Islet precursor cell (in vitro differentiated cells): ENCODE measurements around the gene ROBO3.

Experiments used
- DNase-seq: peaks from one replicate; pipeline ENCODE4 v3.0.0-alpha.2; 2018

The ROBO3 gene

GRCh38 chr11:124877631-124877909 lies 12.3 kb downstream of the ROBO3 start:
- DNase-seq: no peak

DNA sequence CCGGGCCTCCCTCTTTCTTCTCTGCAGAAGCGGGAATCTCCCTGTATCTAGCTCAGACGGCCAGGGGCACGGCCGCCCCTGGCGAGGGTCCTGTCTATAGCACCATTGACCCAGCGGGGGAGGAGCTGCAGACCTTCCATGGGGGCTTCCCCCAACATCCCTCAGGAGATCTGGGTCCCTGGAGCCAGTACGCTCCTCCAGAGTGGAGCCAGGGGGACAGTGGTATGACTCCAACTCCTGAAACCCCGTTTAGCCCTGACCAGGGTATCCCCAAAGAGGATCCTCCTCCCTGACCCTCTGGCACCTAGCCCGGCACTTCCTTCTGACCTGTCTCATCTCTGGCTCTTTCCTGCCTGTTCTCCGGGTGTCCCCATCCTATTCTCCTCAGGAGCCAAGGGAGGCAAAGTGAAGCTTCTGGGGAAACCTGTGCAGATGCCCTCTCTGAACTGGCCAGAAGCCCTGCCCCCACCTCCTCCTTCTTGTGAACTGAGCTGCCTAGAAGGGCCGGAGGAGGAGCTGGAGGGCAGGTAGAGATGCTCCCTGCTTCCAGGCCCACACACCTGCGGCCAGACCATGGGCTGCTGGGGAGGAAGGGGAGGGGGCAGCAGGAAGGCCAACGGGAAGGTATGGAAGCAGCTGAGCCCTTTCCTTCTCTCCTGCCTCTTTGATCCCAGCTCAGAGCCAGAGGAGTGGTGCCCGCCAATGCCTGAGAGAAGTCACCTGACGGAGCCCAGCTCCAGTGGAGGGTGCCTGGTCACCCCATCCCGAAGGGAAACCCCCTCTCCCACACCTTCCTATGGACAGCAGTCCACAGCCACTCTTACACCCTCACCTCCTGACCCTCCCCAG lies 12.9 kb downstream of the ROBO3 start:
- no peak for DNase-seq

DNA sequence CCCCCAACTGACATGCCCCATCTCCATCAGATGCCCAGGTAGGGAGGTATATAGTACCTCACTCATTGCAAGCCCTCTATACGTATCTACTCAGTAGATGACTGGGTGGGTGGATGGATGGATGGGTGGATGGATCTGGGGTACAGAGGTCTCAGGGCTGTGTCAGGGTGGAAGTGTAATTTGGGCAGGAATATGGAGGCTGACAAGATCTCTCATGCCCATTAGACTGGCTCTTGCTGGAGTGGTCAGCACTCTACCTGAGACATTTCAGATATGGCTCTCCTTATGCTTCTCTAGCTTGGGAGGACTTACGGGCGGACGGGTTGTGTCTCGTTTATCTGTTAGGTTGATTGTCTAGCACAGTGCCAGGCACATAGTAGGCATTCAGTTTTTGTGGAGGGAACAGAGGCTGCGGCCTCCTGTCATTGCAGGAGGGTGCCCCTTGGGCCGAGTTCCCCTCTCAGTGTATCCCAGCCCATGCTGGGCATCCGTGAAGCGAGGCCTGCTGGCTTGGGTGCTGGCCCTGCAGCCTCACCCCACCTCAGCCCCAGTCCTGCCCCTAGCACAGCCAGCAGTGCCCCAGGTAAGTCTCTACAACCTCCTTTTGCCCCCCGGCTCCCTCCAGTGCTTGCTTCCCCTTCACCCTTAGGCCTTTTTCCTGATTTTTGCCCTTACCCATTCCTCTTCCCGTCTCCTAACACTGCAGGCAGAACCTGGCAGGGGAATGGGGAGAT lies 13.7 kb downstream of the ROBO3 start:
- no peak for DNase-seq

GRCh38 chr11:124879493-124880289 lies 14.5 kb downstream of the ROBO3 start:
- peak; percentile 38 for DNase-seq

DNA sequence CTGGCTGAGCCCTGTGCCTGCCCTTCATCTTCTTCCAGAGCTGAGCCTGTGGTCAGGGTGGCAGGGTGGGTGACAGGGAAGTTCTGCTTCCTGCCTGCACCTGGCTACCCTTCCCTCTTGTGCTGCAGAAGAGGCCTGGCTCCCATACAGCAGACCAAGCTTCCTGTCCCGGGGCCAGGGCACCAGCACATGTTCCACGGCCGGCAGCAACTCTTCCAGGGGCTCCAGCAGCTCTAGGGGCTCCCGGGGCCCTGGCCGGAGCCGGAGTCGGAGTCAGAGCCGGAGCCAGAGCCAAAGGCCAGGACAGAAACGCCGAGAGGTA lies 15.0 kb downstream of the ROBO3 start:
- peak; percentile 45 for DNase-seq

DNA sequence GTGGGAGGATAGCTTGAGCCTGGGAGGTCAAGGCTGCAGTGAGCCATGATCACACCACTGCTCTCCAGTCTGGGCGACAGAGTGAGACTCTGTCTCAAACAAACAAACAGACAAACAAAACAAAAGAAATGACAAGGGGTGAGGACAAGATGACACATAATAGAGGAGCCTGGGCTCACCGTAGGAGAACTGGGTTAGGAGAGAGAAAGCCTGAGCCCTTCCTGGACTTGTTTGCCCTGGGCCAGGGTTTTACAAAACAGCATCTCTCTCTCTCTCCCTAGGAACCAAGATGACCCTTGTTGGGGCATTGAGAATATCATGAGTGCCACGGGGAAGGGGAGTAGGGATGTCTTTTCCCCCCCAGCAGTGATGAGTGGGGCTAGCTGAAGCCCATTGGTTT lies 15.7 kb downstream of the ROBO3 start:
- no peak for DNase-seq

DNA sequence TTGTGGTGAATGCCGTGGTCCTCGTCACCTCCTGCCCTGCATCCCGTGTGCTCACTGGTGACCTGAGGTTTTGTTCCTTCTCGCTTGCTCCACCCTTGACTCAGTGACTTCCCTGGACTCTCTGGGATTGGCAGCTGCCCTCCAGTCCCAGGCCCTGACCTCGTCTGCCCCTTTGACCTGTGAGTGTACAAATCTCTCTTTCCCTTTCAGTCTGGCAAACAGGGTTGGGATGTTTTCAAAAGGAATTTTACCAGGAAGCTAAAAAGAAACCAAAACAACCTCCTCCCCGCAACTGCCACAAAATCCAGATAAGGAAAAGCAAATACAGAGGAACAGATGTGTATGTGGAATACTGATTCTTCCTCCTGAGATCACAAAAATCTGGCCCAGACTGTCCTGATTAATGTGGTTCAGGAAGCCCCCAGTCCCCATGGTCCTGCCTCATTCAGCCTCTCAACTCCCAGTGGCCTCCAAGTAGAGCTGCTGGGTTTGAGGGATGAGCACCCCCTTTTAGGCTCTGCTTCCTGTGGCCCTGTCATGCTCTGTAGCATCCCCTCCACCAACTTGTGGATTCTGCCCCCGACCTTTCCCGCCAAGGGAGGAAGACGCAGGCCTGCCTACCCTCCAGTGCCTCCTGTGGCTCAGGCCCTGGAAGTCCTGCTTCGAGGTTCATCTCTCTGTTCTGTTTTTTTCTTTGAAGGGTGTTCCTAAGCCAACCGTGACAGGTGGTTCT lies 17.3 kb downstream of the ROBO3 start:
- DNase-seq: peak; percentile 46

DNA sequence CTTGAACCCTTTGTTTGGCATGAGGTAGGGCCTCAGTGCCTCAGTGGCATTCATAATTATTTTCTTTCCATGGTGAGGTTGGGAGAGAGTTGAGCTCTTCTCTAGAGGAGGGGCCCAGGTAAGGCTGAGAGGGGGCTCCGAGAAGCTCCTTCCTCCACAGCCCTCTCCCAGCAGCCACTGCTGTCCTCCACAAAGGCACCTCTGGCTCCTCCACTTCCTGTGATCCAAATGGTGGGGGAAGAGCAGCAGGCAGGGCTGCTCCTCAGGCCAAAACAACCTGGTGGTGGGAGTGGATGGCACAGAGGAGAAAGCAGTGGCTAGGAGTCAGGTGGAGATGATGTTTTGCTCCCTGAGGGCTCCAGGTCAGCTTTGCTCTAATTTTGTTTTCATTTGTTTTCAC lies 19.1 kb downstream of the ROBO3 start:
- no peak for DNase-seq

DNA sequence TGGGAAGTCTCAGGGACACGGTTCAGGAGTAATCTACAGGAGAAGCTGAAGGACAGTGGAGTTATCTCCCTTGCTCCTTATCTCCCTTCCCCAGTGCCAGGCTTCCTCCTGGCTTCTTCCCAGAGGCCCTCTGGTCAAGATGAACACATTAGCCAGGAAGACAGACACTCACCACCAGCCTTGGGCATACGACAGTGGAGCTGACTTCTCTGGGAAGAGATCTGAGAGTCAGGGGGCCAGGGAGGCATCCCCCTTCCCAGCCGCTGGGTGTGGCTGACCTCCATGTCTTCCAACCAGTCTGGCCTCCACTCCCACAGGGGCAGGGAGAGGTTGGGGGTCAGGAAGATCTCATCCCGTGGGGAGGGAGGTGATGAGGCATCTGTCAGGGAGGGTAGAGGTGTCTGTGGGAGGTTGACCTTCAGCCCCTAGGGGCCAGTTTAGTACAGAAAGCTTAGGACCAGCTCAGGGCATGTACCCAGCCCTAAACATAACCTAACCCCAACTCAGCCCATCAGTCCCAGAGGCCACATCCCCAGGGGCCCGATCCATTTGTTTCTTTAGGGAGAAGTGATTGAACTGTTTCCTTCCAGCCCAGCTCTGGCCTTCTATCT lies 19.7 kb downstream of the ROBO3 start:
- no peak for DNase-seq

GRCh38 chr11:124886476-124886875 lies 21.2 kb downstream of the ROBO3 start:
- no peak for DNase-seq

DNA sequence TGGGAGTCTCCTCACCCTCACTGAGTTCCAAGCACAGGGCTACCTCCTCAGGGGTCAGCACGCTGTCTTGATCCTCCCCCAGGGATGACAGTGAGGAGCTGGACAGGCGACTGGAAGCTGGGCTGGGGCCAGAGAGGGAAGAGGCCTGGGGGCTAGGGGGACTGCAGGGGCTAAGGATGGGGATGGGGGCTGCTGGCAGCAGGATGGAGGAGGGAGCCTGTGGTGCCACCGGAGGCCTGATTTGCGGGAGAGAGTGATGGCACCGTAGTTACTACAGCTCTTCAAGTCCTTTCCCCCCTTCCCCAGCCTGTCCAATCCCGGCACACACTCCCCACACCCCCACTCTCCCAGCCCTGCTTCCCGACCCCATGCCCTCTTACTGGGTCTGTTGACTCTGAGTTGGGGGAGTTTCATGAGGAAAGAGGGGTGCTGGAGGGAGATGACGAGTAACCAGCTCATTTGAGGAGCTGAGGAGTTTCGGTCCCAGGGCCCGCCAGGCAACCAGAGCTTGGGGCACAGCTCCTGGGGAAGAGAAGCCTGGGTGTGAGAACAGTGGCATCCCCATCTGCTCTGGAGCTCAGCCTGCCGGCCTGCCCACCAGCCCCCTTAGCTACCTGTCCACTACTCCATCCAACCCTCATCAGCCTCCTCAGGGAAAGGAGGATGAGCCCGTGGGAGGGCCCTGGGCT lies 21.9 kb downstream of the ROBO3 start:
- DNase-seq: no peak

- peak; percentile 25 for DNase-seq
These were observed 22.4 kb downstream of the ROBO3 start for GRCh38 chr11:124887667-124888013.

DNA sequence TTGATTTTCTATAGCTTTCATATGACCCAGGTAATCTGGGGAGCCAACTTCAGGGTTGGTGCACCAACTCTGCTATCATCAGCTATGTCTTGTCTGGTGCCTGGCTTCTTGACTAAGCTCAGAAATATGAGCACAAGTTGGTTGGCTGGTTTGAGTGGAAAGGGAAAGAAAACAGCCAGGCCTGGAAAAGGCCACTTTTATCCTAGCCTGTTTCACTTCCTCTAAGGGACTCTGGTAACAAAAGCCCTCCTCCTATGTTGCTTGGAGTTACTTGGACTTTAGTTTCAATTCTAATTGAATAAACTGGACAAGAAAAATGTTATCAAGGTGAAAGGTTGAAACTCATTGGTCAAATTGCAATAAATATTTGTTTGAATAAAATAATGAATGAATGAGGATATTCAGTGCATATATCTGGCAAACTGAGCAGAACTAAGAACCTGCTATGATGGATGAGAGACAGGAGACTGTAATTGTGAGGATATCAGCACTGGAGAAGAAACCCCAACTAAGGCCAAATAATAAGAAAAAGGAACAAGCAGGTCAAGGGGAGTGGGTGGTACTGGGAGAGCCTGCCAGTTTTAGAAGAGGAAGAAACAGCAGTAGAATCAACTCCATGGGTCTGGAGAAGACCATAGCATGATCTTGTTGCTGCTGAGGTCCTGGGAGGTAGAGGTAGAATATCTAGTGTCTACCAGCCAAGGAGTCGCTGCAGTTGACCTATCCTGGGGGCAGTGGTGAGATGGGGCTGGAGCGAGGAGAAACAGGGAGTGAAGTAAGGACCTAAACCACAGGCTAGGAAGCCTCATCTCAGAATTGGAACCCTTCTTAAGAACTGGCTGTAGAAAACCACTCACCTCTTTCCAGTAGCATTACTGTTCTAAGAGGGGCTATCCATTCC lies 24.2 kb downstream of the ROBO3 start:
- DNase-seq: no peak

DNA sequence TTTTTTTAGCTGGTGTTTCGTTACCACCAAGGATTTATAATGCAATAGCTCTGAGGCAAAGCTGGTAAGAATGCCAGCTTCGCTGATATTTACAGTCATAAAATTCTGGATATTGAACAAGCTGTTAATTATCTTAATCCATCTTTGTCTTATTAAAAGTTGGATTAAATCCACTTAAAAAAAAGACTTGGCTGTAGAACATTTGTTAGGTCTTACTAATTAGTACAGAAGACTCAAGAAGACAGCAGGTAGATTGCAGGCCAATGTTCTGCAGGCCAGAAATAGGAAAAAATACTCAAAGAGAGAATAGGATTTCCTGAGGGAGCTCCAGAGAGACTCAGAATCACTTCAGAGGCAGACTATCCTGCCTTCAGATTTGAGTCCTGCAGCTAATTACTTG lies 24.9 kb downstream of the ROBO3 start:
- no peak for DNase-seq

GRCh38 chr11:124890683-124891372 lies 25.6 kb downstream of the ROBO3 start:
- peak; percentile 43 for DNase-seq

DNA sequence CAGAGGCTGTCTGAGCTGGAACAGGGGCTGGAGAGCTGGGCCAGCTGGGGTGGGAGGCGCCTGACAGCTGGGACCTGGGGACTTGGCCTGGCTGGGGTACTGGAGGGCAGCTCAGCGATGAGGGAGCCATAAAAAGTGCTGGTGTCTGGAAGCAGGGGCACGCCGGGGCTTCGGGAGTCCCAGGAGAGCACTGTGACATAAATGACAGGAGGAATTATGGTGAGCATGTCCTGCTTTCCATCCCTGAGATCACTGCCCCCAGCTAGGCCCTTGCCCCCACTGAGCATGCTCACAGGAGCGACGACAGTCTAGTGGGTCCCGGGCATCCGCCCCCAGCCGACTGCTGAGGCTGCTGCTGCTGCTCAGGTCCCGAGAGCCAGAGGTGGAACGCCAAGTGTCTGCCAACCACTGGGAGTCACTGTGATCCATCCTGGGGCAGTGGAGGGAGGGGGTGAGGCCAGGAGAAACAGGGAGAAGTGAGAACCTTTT lies 26.2 kb downstream of the ROBO3 start:
- peak; percentile 64 for DNase-seq

- no peak for DNase-seq
These were observed 26.9 kb downstream of the ROBO3 start for GRCh38 chr11:124892146-124892545.

- peak; percentile 36 for DNase-seq
These were observed 27.7 kb downstream of the ROBO3 start for GRCh38 chr11:124892750-124893454.

DNA sequence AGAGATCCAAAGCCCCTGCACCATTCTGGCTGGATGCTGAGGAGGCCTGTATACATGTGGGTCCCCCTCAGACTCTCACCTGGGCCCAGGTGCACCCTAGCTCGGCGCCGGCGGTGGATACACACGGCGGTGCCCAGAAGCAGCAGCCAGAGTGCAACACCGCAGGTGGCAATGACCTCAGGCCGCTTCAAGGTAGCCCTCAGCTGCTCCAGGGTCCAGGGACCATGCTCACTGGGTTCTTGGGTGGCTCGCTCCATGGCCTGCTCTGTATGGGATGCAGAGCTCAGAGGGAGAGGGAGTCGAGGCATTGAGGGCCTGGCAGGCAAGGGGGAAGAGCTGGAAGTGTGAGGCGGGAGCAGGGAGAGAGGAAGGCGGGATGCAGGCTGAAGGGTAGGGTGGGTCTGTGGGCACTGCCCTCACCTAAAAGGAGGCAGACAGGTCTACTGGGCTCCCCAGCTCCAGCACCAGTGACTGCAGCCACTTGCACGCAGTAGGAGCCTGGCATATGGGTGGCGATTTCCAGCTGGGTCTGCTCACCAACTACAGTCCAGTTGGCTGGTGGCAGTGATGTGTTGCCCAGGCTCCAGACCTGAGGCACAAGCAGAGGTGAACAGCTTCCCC lies 28.7 kb downstream of the ROBO3 start:
- peak; percentile 37 for DNase-seq
